ENCODE measurements around the gene ALDH3A1. TPM values are rescaled to one million over a fixed set of nuclear protein-coding genes. Genes with fewer than 3 reads are reported as not detected.

The ALDH3A1 gene
- total and polyA plus RNA-seq, 9 of the 15 experiments (the other 6 are each of a cell fraction or from before 2014, with no cell fraction given): not detected

GRCh38 chr17:19750835-19751234 lies 2.7 kb upstream of the ALDH3A1 start (continued):
- TF ChIP-seq, protein P1, sequence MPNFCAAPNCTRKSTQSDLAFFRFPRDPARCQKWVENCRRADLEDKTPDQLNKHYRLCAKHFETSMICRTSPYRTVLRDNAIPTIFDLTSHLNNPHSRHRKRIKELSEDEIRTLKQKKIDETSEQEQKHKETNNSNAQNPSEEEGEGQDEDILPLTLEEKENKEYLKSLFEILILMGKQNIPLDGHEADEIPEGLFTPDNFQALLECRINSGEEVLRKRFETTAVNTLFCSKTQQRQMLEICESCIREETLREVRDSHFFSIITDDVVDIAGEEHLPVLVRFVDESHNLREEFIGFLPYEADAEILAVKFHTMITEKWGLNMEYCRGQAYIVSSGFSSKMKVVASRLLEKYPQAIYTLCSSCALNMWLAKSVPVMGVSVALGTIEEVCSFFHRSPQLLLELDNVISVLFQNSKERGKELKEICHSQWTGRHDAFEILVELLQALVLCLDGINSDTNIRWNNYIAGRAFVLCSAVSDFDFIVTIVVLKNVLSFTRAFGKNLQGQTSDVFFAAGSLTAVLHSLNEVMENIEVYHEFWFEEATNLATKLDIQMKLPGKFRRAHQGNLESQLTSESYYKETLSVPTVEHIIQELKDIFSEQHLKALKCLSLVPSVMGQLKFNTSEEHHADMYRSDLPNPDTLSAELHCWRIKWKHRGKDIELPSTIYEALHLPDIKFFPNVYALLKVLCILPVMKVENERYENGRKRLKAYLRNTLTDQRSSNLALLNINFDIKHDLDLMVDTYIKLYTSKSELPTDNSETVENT (CRISPR knock-in tag; IDR thresholded peaks at IDR 0.05): no peak
- no peak for TF ChIP-seq ZC3H8 (IDR thresholded peaks at IDR 0.05)
- TF ChIP-seq BRD9 (IDR thresholded peaks at IDR 0.05; ENCODE audit: low read depth, partially characterized antibody): no peak
- no peak for TF ChIP-seq THRAP3 (IDR thresholded peaks at IDR 0.05; ENCODE audit: borderline replicate concordance)
- TF ChIP-seq PURB (CRISPR knock-in tag; IDR thresholded peaks at IDR 0.05; ENCODE audit: low read depth): no peak
- no peak for TF ChIP-seq TAF1 (IDR thresholded peaks at IDR 0.05; ENCODE audit: control insufficient read depth, extremely low read depth, insufficient read depth, low read length, severe bottlenecking)
- TF ChIP-seq ZNF778 (CRISPR knock-in tag; IDR thresholded peaks at IDR 0.05): no peak
- TF ChIP-seq PTTG1 (tag; IDR thresholded peaks at IDR 0.05; ENCODE audit: low read depth): no peak
- TF ChIP-seq TFAP4 (CRISPR knock-in tag; IDR thresholded peaks at IDR 0.05; ENCODE audit: borderline replicate concordance): no peak
- no peak for TF ChIP-seq ZNF655 (CRISPR knock-in tag; IDR thresholded peaks at IDR 0.05)

Data from K562 (cell line).